Cardiac muscle cell (in vitro differentiated cells and primary cell): Measurements from ENCODE around the gene ZNF555. TPM values are rescaled to one million over a fixed set of nuclear protein-coding genes. Genes with fewer than 3 reads are reported as not detected.
A peak's percentile ranks its signal among the peaks of the same experiment; 100 is the strongest.

ENCODE experiments used
- DNase-seq, 2 donors: peaks; one replicate each; pipeline versions ENCODE4 v3.0.0 to v3.0.0-alpha.2; 2010 to 2017; ENCODE audit warnings: low read depth in 1 of 2, low spot score in 1 of 2
- H3K27ac ChIP-seq: fragments of 200-600 bp; sonication (generic); 2 replicates; pipeline ENCODE4 v1.5.1; 2016
- H3K27me3 ChIP-seq: fragments of 200-600 bp; sonication (generic); 2 replicates; pipeline ENCODE4 v1.6.0; 2016; ENCODE audit warnings: control low read depth
- H3K36me3 ChIP-seq: fragments of 200-600 bp; sonication (generic); 2 replicates; pipeline ENCODE4 v1.5.1; 2016; ENCODE audit warnings: control low read depth
- H3K4me1 ChIP-seq: fragments of 200-600 bp; sonication (generic); 2 replicates; pipeline ENCODE4 v1.8.1; 2017; ENCODE audit warnings: low read depth, mild to moderate bottlenecking, mixed run types
- H3K4me3 ChIP-seq: fragments of 200-600 bp; sonication (generic); 2 replicates; pipeline ENCODE4 v1.5.1; 2016; ENCODE audit warnings: mild to moderate bottlenecking
- H3K9me3 ChIP-seq: fragments of 200-600 bp; sonication (generic); 2 replicates; pipeline ENCODE4 v1.5.1; 2017; ENCODE audit warnings: low read depth, mild to moderate bottlenecking, control low read depth
- polyA plus RNA-seq: library from polyadenylated mRNA; unstranded; fragments of >200 nt; fragmentation: Nextera tagmentation; extraction: Ambion mirVana; gene quantifications from 2 replicates; pipeline ENCODE4 v1.2.1, GENCODE V29; 2016
- total RNA-seq: library from RNA; depleted of rRNA; stranded (reverse); fragments of >200 nt; gene quantifications from 2 replicates; pipeline ENCODE4 v1.2.3, GENCODE V29; 2016
- TF ChIP-seq, protein P1 (sequence below): IDR thresholded peaks from 2 replicates; pipeline ENCODE4 v1.5.1; 2012; ENCODE audit warnings: low read depth, mild to moderate bottlenecking, low read length

Gene ZNF555
- total and polyA plus RNA-seq, 2 experiments from 2014 or later = 9.0 to 9.5 TPM

DNA sequence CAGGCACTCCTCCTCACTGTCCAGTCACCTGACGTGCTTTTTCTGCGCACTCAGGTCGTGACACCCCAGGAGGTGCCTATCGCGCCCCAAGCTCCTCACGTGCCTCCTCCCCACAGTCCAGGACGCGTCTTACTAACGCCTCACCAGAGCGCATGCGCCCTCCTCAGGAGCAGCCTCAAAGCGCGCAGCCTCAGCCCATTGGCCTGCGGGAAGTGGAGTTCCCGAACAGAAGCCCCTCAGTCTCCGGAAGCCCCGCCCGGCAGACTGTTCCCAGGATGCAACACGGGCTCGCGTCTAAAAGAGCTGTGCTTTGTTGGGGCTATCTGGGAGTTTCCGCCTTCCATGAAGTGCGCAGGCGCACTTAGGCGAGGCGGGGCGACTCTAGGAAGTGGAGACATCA lies 17.6 kb downstream of the ZNF555 start:
- Histone ChIP-seq H3K9me3 (peaks cover 5% of the 10 kb centered on the region), H3K4me1 (no peaks in the 10 kb centered on the region)

DNA sequence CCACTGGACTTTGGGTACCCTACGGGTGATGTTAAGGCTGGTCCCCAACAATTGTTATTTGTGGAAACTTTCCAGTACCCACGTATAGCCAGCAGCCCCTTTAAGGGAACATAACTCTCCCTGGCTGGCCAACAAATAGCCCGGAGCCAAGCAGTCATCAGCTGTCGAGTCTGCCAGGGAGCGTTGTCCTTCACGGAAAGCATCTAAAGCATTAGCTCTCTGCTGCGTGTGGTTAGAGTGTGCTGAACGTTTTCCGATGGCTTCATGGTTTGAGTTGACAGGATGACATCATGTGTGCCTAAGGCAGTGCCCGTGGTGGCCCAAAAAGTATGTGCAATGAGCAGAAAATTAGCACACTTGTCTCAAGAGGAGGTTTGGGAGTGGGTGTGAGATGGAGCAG lies 22.5 kb downstream of the ZNF555 start:
- TF ChIP-seq, protein P1, sequence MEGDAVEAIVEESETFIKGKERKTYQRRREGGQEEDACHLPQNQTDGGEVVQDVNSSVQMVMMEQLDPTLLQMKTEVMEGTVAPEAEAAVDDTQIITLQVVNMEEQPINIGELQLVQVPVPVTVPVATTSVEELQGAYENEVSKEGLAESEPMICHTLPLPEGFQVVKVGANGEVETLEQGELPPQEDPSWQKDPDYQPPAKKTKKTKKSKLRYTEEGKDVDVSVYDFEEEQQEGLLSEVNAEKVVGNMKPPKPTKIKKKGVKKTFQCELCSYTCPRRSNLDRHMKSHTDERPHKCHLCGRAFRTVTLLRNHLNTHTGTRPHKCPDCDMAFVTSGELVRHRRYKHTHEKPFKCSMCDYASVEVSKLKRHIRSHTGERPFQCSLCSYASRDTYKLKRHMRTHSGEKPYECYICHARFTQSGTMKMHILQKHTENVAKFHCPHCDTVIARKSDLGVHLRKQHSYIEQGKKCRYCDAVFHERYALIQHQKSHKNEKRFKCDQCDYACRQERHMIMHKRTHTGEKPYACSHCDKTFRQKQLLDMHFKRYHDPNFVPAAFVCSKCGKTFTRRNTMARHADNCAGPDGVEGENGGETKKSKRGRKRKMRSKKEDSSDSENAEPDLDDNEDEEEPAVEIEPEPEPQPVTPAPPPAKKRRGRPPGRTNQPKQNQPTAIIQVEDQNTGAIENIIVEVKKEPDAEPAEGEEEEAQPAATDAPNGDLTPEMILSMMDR = no peak
- H3K27me3 ChIP-seq = no peaks in the 10 kb centered on the region
- no peaks in the 10 kb centered on the region for H3K36me3 ChIP-seq
- H3K9me3 ChIP-seq = no peaks in the 10 kb centered on the region
- H3K27ac ChIP-seq = no peak overlapping the region
- no peaks in the 10 kb centered on the region for H3K4me1 ChIP-seq
- no peak overlapping the region for H3K4me3 ChIP-seq
- no peak for DNase-seq

More for the DNA sequence above, 17.6 kb downstream of the ZNF555 start:
- TF ChIP-seq, protein P1 = no peak
- H3K36me3 ChIP-seq = peaks cover 9% of the 10 kb centered on the region
- H3K4me3 ChIP-seq = no peak overlapping the region
- DNase-seq = no peak
- no peaks in the 10 kb centered on the region for H3K27me3 ChIP-seq
- H3K27ac ChIP-seq = no peak overlapping the region

DNA sequence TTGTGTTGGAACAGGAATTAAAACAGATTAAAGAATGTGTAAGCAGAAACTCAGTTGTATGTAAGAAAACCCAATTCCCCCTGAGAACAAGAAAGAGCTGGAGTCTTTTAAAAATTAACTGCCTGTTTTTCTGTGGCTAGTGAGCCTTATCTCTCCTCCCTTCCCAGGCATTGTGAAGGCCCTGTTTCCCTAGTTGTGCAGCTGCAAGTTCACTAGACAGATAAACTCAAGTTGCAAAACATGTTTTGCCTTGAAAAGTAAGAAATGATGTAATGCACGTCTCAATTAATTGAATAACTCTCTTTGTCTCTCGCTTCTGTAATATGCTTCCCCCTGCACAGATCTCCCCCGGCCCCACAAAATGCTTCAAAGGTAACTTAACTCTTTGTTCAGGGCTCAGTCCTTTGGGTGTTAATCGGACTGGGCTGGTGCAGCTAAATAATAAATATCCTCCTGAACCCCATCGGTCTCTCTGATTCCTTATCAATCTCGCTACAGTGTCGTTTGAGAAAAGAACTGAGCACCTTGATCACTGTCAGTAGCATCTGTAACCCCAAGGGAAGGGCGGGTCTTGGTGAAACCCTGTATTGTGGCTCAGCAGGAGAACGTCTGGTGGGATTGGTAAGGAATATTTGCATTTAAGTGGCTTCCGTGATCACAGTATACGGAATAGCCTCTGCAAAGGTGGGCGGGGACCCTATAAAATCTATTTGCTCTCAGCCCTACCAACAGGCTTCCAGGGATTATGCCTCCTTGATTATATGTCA lies 24.2 kb downstream of the ZNF555 start:
- peak in 1 of 2 donors; percentile 40 for DNase-seq
- no peak overlapping the region for H3K4me3 ChIP-seq
- H3K4me1 ChIP-seq = no peaks in the 10 kb centered on the region
- H3K27ac ChIP-seq = no peak overlapping the region
- H3K36me3 ChIP-seq = no peaks in the 10 kb centered on the region
- no peaks in the 10 kb centered on the region for H3K9me3 ChIP-seq
- no peaks in the 10 kb centered on the region for H3K27me3 ChIP-seq
- TF ChIP-seq, protein P1 = no peak

DNA sequence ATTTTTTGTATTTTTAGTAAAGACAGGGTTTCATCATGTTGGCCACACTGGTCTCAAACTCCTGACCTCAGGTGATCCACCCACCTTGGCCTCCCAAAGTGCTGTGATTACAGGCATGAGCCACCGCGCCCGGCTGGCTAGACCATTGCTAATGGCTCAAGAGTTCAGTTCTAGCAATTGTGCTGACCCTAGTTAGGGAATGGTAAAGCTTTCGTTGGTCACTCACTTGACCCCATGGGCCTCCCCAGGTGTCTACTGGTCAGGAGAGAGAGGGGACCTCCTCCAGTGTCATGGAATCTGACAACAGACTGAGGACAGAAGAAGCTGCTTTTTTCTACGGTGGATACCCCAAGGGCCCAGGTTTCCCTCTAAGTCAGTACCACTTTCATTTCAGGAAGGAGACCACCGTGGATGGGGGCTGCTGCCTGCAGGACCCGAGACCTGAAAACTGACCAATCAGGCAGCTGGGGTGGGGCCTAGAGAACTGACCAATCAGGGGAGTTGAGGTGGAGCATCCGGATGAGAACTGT lies 25.3 kb downstream of the ZNF555 start:
- H3K4me1 ChIP-seq = no peaks in the 10 kb centered on the region
- H3K9me3 ChIP-seq = no peaks in the 10 kb centered on the region
- TF ChIP-seq, protein P1 = no peak
- no peak overlapping the region for H3K4me3 ChIP-seq
- no peaks in the 10 kb centered on the region for H3K27me3 ChIP-seq
- no peak overlapping the region for H3K27ac ChIP-seq
- no peak for DNase-seq
- no peaks in the 10 kb centered on the region for H3K36me3 ChIP-seq

DNA sequence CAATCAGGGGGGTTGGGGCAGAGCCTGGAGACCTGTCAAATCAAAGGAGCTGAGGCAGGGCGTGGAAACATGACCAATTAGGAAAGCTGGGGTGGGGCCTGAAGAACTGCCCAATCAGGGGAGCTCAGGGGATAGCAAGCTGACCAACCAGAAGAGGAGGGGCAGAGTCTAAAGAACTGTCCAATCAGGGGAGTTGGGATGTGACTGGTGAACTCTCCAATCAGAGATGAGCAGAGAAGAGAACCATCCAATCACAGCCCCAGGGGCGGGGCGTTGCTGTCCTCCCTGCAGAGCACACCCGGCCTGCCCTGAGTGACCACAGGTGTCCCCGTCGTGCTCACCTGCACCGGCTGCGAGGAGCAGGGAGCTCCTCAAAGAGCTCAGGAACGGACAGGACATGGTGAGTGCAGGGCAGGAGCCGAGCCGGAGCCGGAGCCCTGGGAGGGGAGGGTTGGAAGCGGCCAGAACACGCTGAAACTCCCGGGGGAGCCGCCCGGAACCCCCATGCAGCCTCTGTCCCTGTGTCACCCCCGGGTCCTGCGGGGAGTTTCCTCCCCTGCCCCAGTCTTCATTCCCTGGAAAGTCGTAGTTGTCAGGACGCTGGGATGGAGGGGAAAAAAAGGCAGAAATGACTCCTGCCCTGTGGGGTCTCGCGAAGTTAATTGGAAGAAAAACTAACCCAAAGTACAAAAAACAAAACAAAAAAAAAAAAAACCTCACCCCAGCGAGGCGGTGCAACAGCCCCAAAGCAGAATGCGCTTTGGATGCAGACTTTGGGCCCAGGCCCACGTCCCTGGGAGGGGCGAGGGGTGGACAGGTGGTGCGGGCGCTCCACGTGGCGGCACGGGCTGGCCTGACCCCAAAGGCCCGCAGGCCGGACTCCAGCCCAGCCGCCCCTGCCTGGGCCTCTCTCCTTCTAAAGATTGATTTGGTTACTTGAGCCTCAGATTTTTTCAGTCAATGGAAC lies 26.0 kb downstream of the ZNF555 start, which contains the start of gene ZNF556:
Gene ZNF556 (plus strand): TSS at position 311 of the 967 bp plus-strand sequence. CDS start 87 bp downstream, at position 398.
- Histone ChIP-seq H3K36me3 (no peaks in the 10 kb centered on the region), H3K9me3 (no peaks in the 10 kb centered on the region), H3K4me1 (no peaks in the 10 kb centered on the region), H3K27ac (no peak within 1 kb of the TSS), H3K27me3 (no peaks in the 10 kb centered on the region), H3K4me3 (no peak within 1 kb of the TSS)
- no peak for DNase-seq
- TF ChIP-seq, protein P1 = no peak
